ENCODE measurements around the gene ADNP.

- no peak for TF ChIP-seq EP300 (IDR thresholded peaks at IDR 0.05)
- TF ChIP-seq, protein P1, sequence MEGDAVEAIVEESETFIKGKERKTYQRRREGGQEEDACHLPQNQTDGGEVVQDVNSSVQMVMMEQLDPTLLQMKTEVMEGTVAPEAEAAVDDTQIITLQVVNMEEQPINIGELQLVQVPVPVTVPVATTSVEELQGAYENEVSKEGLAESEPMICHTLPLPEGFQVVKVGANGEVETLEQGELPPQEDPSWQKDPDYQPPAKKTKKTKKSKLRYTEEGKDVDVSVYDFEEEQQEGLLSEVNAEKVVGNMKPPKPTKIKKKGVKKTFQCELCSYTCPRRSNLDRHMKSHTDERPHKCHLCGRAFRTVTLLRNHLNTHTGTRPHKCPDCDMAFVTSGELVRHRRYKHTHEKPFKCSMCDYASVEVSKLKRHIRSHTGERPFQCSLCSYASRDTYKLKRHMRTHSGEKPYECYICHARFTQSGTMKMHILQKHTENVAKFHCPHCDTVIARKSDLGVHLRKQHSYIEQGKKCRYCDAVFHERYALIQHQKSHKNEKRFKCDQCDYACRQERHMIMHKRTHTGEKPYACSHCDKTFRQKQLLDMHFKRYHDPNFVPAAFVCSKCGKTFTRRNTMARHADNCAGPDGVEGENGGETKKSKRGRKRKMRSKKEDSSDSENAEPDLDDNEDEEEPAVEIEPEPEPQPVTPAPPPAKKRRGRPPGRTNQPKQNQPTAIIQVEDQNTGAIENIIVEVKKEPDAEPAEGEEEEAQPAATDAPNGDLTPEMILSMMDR (IDR thresholded peaks at IDR 0.05), result no peak
These were observed 75.5 kb downstream of the ADNP start for GRCh38 chr20:50855498-50856474.

All from gastroesophageal sphincter (tissue), 3 donors.